GM06990 (cell line): ENCODE data around the gene ABI3BP.
"Not testable (repeated sequence)": the region's sequence is repeated elsewhere in the genome, so short reads cannot be mapped to it uniquely, and the experiment has no call there.

ENCODE experiments used
- DNase-seq: peaks from one replicate; pipeline ENCODE4 v3.0.0-alpha.2; 2011; ENCODE audit not compliant: insufficient read length; ENCODE audit errors: extremely low read depth
- H3K27me3 ChIP-seq: replicated peaks from 2 replicates; pipeline ENCODE4 v1.6.0; 2011; ENCODE audit warnings: low read length; ENCODE audit not compliant: control insufficient read depth, insufficient read depth
- H3K36me3 ChIP-seq: 2 replicates; pipeline ENCODE4 v1.5.1; 2011; ENCODE audit warnings: low read length; ENCODE audit not compliant: control insufficient read depth, insufficient read depth
- H3K4me3 ChIP-seq: replicated peaks from 2 replicates; pipeline ENCODE4 v1.5.1; 2011; ENCODE audit warnings: low read depth, mild to moderate bottlenecking, control low read depth, low read length
- TF ChIP-seq, protein P1 (sequence below): IDR thresholded peaks from 2 replicates; pipeline ENCODE4 v1.5.1; 2011; ENCODE audit warnings: low read length, control low read depth, mild to moderate bottlenecking, inconsistent platforms; ENCODE audit not compliant: insufficient read depth, poor library complexity, severe bottlenecking

ABI3BP gene

DNA sequence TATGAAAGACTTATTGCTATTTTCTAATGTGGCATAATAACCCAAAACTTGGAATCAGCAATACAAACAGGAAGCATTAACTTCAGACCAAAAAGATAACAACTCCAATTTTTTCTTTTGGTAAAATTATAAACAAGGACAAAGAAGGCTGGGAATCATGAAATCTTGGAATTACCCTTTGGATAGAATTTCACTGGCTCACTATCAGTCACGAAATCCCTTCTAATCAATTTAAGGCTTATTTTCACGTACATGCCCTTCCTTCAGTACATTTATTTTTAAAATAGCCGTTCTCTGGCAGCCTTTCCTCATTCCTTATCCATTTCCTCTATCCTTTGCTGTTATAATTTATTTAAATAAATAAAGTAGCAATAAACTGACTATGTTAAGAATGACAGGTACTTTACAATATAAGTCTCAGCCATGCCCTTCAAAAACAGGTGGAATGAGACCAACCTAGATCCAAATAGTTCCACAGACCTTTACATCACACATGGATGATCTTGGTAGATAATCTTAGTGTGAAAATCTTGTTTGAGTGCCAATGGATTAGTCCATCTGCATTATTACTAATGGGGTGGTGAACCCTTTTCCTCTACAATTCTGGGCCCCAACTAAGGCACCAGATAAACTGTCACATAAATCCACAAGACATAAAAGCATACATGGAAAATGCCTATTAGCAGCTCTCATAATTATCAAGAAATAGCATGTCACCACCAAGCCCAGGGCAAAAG, 38.9 kb downstream of the ABI3BP start:
- Histone ChIP-seq H3K27me3 (no peaks in the 10 kb centered on the region), H3K4me3 (no peak overlapping the region), H3K36me3 (no peaks in the 10 kb centered on the region)
- TF ChIP-seq, protein P1, sequence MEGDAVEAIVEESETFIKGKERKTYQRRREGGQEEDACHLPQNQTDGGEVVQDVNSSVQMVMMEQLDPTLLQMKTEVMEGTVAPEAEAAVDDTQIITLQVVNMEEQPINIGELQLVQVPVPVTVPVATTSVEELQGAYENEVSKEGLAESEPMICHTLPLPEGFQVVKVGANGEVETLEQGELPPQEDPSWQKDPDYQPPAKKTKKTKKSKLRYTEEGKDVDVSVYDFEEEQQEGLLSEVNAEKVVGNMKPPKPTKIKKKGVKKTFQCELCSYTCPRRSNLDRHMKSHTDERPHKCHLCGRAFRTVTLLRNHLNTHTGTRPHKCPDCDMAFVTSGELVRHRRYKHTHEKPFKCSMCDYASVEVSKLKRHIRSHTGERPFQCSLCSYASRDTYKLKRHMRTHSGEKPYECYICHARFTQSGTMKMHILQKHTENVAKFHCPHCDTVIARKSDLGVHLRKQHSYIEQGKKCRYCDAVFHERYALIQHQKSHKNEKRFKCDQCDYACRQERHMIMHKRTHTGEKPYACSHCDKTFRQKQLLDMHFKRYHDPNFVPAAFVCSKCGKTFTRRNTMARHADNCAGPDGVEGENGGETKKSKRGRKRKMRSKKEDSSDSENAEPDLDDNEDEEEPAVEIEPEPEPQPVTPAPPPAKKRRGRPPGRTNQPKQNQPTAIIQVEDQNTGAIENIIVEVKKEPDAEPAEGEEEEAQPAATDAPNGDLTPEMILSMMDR, result no peak
- no peak for DNase-seq

DNA sequence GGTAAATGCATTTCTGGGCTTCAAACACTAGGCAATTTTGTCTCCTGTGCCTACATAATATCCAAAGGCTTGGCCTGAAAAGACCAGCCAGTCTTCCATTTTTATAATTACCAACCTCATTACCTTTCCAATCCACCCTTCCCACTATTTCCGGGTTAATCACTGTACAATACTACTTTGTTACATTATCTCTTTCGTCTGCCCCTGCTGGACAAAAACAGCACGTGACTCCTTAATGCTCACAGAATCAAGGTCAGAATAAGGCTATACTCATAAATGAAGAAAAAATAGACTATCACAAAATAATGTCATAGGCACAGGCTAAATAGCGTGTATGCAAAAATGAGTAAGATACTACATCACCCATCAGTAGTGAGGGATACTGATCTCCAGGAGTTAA, 40.1 kb downstream of the ABI3BP start:
- Histone ChIP-seq H3K27me3 (no peaks in the 10 kb centered on the region), H3K36me3 (no peaks in the 10 kb centered on the region), H3K4me3 (no peak overlapping the region)
- DNase-seq, result no peak
- TF ChIP-seq, protein P1, result no peak

DNA sequence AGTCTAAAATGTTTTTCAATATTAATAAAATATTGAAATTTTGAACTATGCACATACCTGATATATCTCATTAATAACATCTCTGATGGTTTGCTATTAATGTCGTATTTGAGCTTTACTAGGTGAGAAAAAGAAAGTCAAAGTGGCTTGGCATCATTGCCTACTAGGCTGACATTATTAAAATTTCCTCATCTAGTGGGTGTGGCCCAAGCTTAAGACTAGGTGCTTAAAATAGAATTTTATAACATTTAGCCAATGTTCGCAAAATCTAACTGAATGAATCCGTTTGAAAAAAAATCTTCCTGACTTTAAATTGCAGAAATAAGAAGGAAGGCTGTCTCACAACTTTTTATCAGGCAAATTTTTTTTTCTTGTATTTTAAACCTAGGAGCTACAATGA, 46.1 kb downstream of the ABI3BP start:
- H3K36me3 ChIP-seq, result no peaks in the 10 kb centered on the region
- no peaks in the 10 kb centered on the region for H3K27me3 ChIP-seq
- H3K4me3 ChIP-seq, result no peak overlapping the region
- TF ChIP-seq, protein P1, result no peak
- DNase-seq, result no peak

DNA sequence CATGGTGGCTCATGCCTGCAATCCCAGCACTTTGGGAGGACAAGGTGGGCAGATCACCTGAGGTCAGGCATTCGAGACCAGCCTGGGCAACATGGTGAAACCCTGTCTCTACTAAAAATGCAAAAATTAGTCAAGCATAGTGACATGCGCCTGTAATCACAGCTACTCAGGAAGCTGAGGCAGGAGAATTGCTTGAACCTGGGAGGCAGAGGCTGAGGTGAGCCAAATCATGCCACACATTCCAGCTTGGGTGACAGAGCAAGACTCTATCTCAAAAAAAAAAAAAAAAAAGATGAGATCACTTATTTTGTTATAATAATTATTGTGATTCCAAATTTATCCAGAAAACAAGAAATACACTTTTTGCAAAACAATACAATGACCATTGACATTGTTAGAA, 47.1 kb downstream of the ABI3BP start:
- not testable (repeated sequence) for H3K27me3 ChIP-seq, DNase-seq, H3K4me3 ChIP-seq, H3K36me3 ChIP-seq

DNA sequence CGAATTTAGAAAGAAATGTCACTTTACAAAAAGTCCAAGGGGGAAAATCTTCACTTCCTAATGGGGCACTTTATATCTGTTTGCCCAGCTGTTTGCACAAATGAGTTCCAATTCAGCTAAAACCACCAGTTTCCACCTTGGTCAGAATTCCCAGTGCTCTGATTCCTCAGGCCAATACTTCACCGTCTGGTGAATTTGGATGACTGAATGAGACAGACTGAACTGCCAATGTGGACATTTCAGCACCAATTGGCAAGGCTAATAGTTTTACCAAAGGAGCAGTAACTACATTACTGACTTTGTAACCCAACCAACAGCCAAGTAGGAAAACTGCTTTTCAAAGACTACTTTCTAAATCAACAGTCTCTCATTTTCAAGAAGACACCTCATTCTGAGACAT, 51.8 kb downstream of the ABI3BP start:
- no peaks in the 10 kb centered on the region for H3K27me3 ChIP-seq
- no peak for DNase-seq
- TF ChIP-seq, protein P1, result no peak
- no peaks in the 10 kb centered on the region for H3K36me3 ChIP-seq
- H3K4me3 ChIP-seq, result no peak overlapping the region

DNA sequence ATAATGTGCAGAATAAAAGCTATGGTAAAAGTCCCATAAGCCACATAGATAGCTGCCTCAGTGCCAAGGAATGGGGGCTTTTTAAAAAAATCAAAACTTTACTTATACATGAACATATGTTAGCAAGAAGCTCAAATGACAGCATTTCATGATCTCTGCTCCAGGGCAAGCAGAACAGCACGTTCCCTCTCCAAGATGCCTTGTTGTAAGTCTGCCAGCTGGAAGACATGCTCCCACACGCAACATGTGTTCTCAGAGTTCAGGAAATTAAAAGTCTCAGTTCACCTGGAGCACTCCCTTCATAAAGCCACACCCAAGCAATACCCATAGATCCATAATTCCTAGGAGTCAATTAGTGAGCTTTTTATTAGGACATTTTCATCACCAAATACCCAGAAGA, 52.2 kb downstream of the ABI3BP start:
- TF ChIP-seq, protein P1, result no peak
- DNase-seq, result no peak
- no peaks in the 10 kb centered on the region for H3K27me3 ChIP-seq
- no peaks in the 10 kb centered on the region for H3K36me3 ChIP-seq
- H3K4me3 ChIP-seq, result no peak overlapping the region
